PC-3 (cell line): ENCODE results near the gene ALG9.

ENCODE experiments used
- CTCF ChIP-seq: fragments of 300-600 bp; sonication (generic); conservative IDR thresholded peaks from 2 replicates; pipeline ENCODE4 v1.5.1; 2017; ENCODE audit warnings: antibody characterized with exemption, low read depth, mild to moderate bottlenecking, low read length
- EZH2 ChIP-seq: fragments of 300-600 bp; sonication (generic); IDR thresholded peaks from one replicate; pipeline ENCODE4 v1.6.1; 2017; ENCODE audit warnings: antibody characterized with exemption, mild to moderate bottlenecking, low read length; ENCODE audit not compliant: unreplicated experiment
- EZH2phosphoT487 ChIP-seq: fragments of 300-600 bp; sonication (generic); IDR thresholded peaks from 2 replicates; pipeline ENCODE4 v1.6.1; 2018; ENCODE audit warnings: mild to moderate bottlenecking, antibody characterized with exemption, low read length, borderline replicate concordance

GRCh38 chr11:111819829-111820237 is 51.5 kb downstream of the ALG9 start:
- TF ChIP-seq CTCF (no peak), EZH2 (no peak), EZH2phosphoT487 (no peak)
